ENCODE results near the gene NQO2.
A peak's percentile ranks its signal among the peaks of the same experiment; 100 is the strongest.

GRCh38 chr6:3063733-3064700 lies 64.3 kb downstream of the NQO2 start:
- peak in 1 of 3 experiments; percentile 6; a peak in 1 of 6 replicates for TF ChIP-seq CTCF (IDR thresholded peaks at IDR 0.05 in 2 of 3, conservative IDR thresholded peaks at IDR 0.05 in 1 of 3; ENCODE audit: control insufficient read depth in 2 of 3, extremely low read depth in 1 of 3, insufficient read depth in 1 of 3, low read depth in 3 of 3, low read length in 3 of 3)
- no peak for TF ChIP-seq EP300 (IDR thresholded peaks at IDR 0.05; ENCODE audit: borderline replicate concordance in 1 of 2, control insufficient read depth in 1 of 2, low read depth in 2 of 2, low read length in 2 of 2)
